ENCODE data around the gene HACD3.

Gene HACD3

GRCh38 chr15:65571971-65572370 is 41.7 kb downstream of the HACD3 start:
- Histone ChIP-seq H3K4me3 (ENCODE audit: low read length in 2 of 2) (no peak overlapping the region), H3K9ac (ENCODE audit: low read length in 2 of 2) (no peak overlapping the region), H3K36me3 (ENCODE audit: control insufficient read depth in 2 of 2, insufficient read depth in 2 of 2, low read length in 2 of 2) (peaks cover 20 to 26% of the 10 kb centered on the region in 2 donors), H3K27ac (ENCODE audit: low read length) (no peak overlapping the region), H3K9me3 (ENCODE audit: control insufficient read depth in 2 of 2, low read length in 2 of 2) (no peaks in the 10 kb centered on the region), H3K4me1 (ENCODE audit: control insufficient read depth, insufficient read depth, low read length) (no peaks in the 10 kb centered on the region), H3K27me3 (ENCODE audit: control insufficient read depth in 1 of 2, insufficient read depth in 2 of 2, low read length in 2 of 2) (no peaks in the 10 kb centered on the region)

- H3K4me1 ChIP-seq (ENCODE audit: control insufficient read depth, insufficient read depth, low read length): no peaks in the 10 kb centered on the region
- H3K27me3 ChIP-seq (ENCODE audit: control insufficient read depth in 1 of 2, insufficient read depth in 2 of 2, low read length in 2 of 2): no peaks in the 10 kb centered on the region
- H3K9me3 ChIP-seq (ENCODE audit: control insufficient read depth in 2 of 2, low read length in 2 of 2): no peaks in the 10 kb centered on the region
- H3K4me3 ChIP-seq (ENCODE audit: low read length in 2 of 2): no peak overlapping the region
- H3K27ac ChIP-seq (ENCODE audit: low read length): no peak overlapping the region
- H3K36me3 ChIP-seq (ENCODE audit: control insufficient read depth in 2 of 2, insufficient read depth in 2 of 2, low read length in 2 of 2): peaks cover 37 to 38% of the 10 kb centered on the region in 2 donors
- no peak overlapping the region for H3K9ac ChIP-seq (ENCODE audit: low read length in 2 of 2)
Observed at GRCh38 chr15:65576664-65577063, 46.4 kb downstream of the HACD3 start.

GRCh38 chr15:65577129-65577996 is 47.1 kb downstream of the HACD3 start:
- Histone ChIP-seq H3K27me3 (ENCODE audit: control insufficient read depth in 1 of 2, insufficient read depth in 2 of 2, low read length in 2 of 2) (no peaks in the 10 kb centered on the region), H3K4me3 (ENCODE audit: low read length in 2 of 2) (no peak overlapping the region), H3K36me3 (ENCODE audit: control insufficient read depth in 2 of 2, insufficient read depth in 2 of 2, low read length in 2 of 2) (peaks cover 37 to 39% of the 10 kb centered on the region in 2 donors), H3K27ac (ENCODE audit: low read length) (no peak overlapping the region), H3K9me3 (ENCODE audit: control insufficient read depth in 2 of 2, low read length in 2 of 2) (no peaks in the 10 kb centered on the region), H3K4me1 (ENCODE audit: control insufficient read depth, insufficient read depth, low read length) (no peaks in the 10 kb centered on the region), H3K9ac (ENCODE audit: low read length in 2 of 2) (no peak overlapping the region)

DNA sequence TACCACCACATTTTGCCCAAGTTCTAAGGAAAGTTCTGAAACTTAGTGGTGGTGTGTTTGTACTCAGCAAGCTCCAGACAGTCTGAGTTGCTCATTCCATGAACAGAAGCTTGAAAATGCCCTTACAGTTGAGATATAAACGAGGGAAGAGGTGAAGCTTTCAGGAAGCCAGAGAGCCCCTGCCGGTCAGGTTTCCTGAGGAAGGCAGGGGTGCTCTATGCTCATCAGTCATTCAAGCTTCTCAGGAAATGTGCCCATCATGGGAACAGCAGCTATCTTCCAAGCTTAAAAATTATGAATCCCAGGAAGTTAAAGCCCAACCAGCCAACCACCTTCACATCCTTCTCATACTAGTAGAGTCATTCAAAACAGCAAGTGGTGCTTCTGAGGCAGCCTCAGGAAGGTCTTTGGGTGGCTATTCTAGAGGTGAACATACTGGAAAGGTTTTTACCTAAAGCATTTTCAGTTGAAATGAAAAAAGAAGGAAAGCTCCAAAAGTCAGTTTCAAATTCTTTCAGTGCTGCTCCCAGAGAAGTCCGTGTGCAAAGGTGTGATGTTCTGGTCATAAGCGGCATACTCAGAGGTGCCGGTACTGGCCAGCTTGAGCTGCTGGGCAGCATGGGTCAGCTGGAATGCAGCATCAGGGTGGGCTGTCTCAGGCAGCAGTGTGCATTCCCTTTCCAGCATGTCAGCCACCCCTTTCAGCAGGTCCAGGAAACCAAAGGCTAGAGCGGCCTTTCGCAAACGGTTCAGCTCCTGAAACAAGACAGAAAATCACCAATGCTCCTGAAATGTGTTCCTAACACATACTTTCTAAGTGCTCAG is 48.9 kb downstream of the HACD3 start:
- Histone ChIP-seq H3K27ac (ENCODE audit: low read length) (no peak overlapping the region), H3K4me3 (ENCODE audit: low read length in 2 of 2) (no peak overlapping the region), H3K27me3 (ENCODE audit: control insufficient read depth in 1 of 2, insufficient read depth in 2 of 2, low read length in 2 of 2) (no peaks in the 10 kb centered on the region), H3K9me3 (ENCODE audit: control insufficient read depth in 2 of 2, low read length in 2 of 2) (no peaks in the 10 kb centered on the region), H3K9ac (ENCODE audit: low read length in 2 of 2) (no peak overlapping the region), H3K4me1 (ENCODE audit: control insufficient read depth, insufficient read depth, low read length) (no peaks in the 10 kb centered on the region), H3K36me3 (ENCODE audit: control insufficient read depth in 2 of 2, insufficient read depth in 2 of 2, low read length in 2 of 2) (peaks cover 42 to 47% of the 10 kb centered on the region in 2 donors)

GRCh38 chr15:65579762-65580161 is 49.5 kb downstream of the HACD3 start:
- H3K9ac ChIP-seq (ENCODE audit: low read length in 2 of 2): no peak overlapping the region
- no peaks in the 10 kb centered on the region for H3K27me3 ChIP-seq (ENCODE audit: control insufficient read depth in 1 of 2, insufficient read depth in 2 of 2, low read length in 2 of 2)
- no peak overlapping the region for H3K4me3 ChIP-seq (ENCODE audit: low read length in 2 of 2)
- no peak overlapping the region for H3K27ac ChIP-seq (ENCODE audit: low read length)
- no peaks in the 10 kb centered on the region for H3K4me1 ChIP-seq (ENCODE audit: control insufficient read depth, insufficient read depth, low read length)
- peaks cover 41 to 48% of the 10 kb centered on the region in 2 donors for H3K36me3 ChIP-seq (ENCODE audit: control insufficient read depth in 2 of 2, insufficient read depth in 2 of 2, low read length in 2 of 2)
- no peaks in the 10 kb centered on the region for H3K9me3 ChIP-seq (ENCODE audit: control insufficient read depth in 2 of 2, low read length in 2 of 2)

DNA sequence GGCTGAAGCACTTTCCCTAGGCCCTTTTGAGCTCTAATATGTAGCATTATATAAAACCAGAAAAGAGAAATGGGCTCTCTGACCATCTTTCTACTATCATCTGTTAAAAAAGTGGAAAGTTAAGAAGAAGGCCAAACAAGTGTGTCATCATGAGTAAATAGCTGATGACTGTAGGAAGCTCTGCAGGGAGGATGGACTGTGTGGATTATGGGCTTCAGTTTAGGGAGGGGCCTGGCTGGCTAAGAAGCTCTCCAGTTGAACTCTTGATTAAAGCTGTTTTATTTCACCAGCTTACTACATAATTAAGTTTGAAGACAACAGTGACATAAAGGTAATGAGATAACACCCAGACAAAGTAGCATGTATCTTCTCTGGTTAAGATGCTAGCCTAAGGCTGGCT is 50.0 kb downstream of the HACD3 start:
- Histone ChIP-seq H3K9me3 (ENCODE audit: control insufficient read depth in 2 of 2, low read length in 2 of 2) (no peaks in the 10 kb centered on the region), H3K9ac (ENCODE audit: low read length in 2 of 2) (no peak overlapping the region), H3K36me3 (ENCODE audit: control insufficient read depth in 2 of 2, insufficient read depth in 2 of 2, low read length in 2 of 2) (peaks cover 41 to 49% of the 10 kb centered on the region in 2 donors), H3K27ac (ENCODE audit: low read length) (no peak overlapping the region), H3K4me1 (ENCODE audit: control insufficient read depth, insufficient read depth, low read length) (no peaks in the 10 kb centered on the region), H3K27me3 (ENCODE audit: control insufficient read depth in 1 of 2, insufficient read depth in 2 of 2, low read length in 2 of 2) (no peaks in the 10 kb centered on the region), H3K4me3 (ENCODE audit: low read length in 2 of 2) (no peak overlapping the region)

DNA sequence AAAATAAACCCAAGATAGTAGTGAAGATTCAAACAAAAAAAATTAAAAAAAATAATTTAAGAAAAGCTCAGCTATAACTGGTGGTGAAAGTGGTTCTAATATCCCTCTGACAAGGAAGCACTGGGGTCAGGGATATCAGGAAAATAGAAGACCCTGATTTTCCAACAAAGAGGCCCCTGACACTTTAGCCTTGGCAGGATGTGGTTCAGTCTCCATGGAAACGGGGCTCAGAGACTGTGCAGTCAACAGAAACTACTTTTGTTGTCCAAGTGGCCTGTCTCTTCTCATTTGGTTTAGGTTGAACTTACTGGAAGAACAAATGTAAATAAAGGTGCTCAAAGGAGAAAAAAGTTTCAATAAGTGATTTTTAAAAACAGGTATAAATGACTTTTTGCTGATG is 53.4 kb downstream of the HACD3 start:
- Histone ChIP-seq H3K9me3 (ENCODE audit: control insufficient read depth in 2 of 2, low read length in 2 of 2) (no peaks in the 10 kb centered on the region), H3K9ac (ENCODE audit: low read length in 2 of 2) (no peak overlapping the region), H3K27ac (ENCODE audit: low read length) (no peak overlapping the region), H3K4me1 (ENCODE audit: control insufficient read depth, insufficient read depth, low read length) (no peaks in the 10 kb centered on the region), H3K36me3 (ENCODE audit: control insufficient read depth in 2 of 2, insufficient read depth in 2 of 2, low read length in 2 of 2) (peaks cover 38% of the 10 kb centered on the region in 2 donors), H3K27me3 (ENCODE audit: control insufficient read depth in 1 of 2, insufficient read depth in 2 of 2, low read length in 2 of 2) (no peaks in the 10 kb centered on the region), H3K4me3 (ENCODE audit: low read length in 2 of 2) (no peak overlapping the region)

- no peaks in the 10 kb centered on the region for H3K4me1 ChIP-seq (ENCODE audit: control insufficient read depth, insufficient read depth, low read length)
- no peaks in the 10 kb centered on the region for H3K9me3 ChIP-seq (ENCODE audit: control insufficient read depth in 2 of 2, low read length in 2 of 2)
- no peak overlapping the region for H3K4me3 ChIP-seq (ENCODE audit: low read length in 2 of 2)
- H3K27ac ChIP-seq (ENCODE audit: low read length): no peak overlapping the region
- no peaks in the 10 kb centered on the region for H3K27me3 ChIP-seq (ENCODE audit: control insufficient read depth in 1 of 2, insufficient read depth in 2 of 2, low read length in 2 of 2)
- H3K9ac ChIP-seq (ENCODE audit: low read length in 2 of 2): no peak overlapping the region
- H3K36me3 ChIP-seq (ENCODE audit: control insufficient read depth in 2 of 2, insufficient read depth in 2 of 2, low read length in 2 of 2): peaks cover 35 to 37% of the 10 kb centered on the region in 2 donors
Observed at GRCh38 chr15:65584241-65584640, 54.0 kb downstream of the HACD3 start.

GRCh38 chr15:65587094-65587493 is 56.8 kb downstream of the HACD3 start:
- Histone ChIP-seq H3K27ac (ENCODE audit: low read length) (no peak overlapping the region), H3K9me3 (ENCODE audit: control insufficient read depth in 2 of 2, low read length in 2 of 2) (no peaks in the 10 kb centered on the region), H3K27me3 (ENCODE audit: control insufficient read depth in 1 of 2, insufficient read depth in 2 of 2, low read length in 2 of 2) (no peaks in the 10 kb centered on the region), H3K4me1 (ENCODE audit: control insufficient read depth, insufficient read depth, low read length) (no peaks in the 10 kb centered on the region), H3K36me3 (ENCODE audit: control insufficient read depth in 2 of 2, insufficient read depth in 2 of 2, low read length in 2 of 2) (peaks cover 34 to 40% of the 10 kb centered on the region in 2 donors), H3K4me3 (ENCODE audit: low read length in 2 of 2) (no peak overlapping the region), H3K9ac (ENCODE audit: low read length in 2 of 2) (no peak overlapping the region)

- no peak overlapping the region for H3K4me3 ChIP-seq (ENCODE audit: low read length in 2 of 2)
- no peak overlapping the region for H3K9ac ChIP-seq (ENCODE audit: low read length in 2 of 2)
- no peaks in the 10 kb centered on the region for H3K9me3 ChIP-seq (ENCODE audit: control insufficient read depth in 2 of 2, low read length in 2 of 2)
- H3K27me3 ChIP-seq (ENCODE audit: control insufficient read depth in 1 of 2, insufficient read depth in 2 of 2, low read length in 2 of 2): no peaks in the 10 kb centered on the region
- H3K4me1 ChIP-seq (ENCODE audit: control insufficient read depth, insufficient read depth, low read length): no peaks in the 10 kb centered on the region
- H3K27ac ChIP-seq (ENCODE audit: low read length): no peak overlapping the region
- H3K36me3 ChIP-seq (ENCODE audit: control insufficient read depth in 2 of 2, insufficient read depth in 2 of 2, low read length in 2 of 2): peaks cover 38 to 41% of the 10 kb centered on the region in 2 donors
Observed at GRCh38 chr15:65595960-65596359, 65.7 kb downstream of the HACD3 start.
